Measurements from ENCODE around the gene FOXP2. TPM values are rescaled to one million over a fixed set of nuclear protein-coding genes. Genes with fewer than 3 reads are reported as not detected.

Gene FOXP2
- total RNA-seq, 1 experiment from 2014 or later: not detected

DNA sequence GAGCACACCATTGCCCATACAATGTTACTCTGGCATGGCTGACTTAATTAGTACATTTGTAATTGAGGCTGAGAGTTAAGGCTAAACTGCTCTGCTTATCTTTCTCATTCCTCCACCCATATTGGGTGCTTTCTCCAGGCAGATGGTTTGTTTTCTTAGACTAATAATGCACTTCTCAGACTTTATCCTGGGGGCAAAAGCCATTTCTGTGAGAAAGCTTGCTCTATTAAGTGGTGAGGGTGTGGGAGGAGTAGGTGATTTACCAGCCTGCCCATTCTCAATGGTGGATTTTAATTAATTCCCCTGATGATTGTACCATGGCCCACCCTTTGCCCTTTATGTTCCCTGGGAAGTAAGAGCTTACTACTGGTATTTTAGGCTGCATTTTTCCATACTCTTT lies 174.8 kb downstream of the FOXP2 start:
- no peak overlapping the region for H3K4me3 ChIP-seq (ENCODE audit: low read length)
- H3K4me1 ChIP-seq (ENCODE audit: insufficient read depth, low read length): no peaks in the 10 kb centered on the region
- H3K27ac ChIP-seq (ENCODE audit: low read length): no peak overlapping the region
- intact Hi-C loops (cut with micrococcal nuclease): no loop called here
- DNase-seq (no peak), ATAC-seq (no peak)
- no TSS peak for BruUV-seq (replicated peaks)
- TF ChIP-seq, protein P1, sequence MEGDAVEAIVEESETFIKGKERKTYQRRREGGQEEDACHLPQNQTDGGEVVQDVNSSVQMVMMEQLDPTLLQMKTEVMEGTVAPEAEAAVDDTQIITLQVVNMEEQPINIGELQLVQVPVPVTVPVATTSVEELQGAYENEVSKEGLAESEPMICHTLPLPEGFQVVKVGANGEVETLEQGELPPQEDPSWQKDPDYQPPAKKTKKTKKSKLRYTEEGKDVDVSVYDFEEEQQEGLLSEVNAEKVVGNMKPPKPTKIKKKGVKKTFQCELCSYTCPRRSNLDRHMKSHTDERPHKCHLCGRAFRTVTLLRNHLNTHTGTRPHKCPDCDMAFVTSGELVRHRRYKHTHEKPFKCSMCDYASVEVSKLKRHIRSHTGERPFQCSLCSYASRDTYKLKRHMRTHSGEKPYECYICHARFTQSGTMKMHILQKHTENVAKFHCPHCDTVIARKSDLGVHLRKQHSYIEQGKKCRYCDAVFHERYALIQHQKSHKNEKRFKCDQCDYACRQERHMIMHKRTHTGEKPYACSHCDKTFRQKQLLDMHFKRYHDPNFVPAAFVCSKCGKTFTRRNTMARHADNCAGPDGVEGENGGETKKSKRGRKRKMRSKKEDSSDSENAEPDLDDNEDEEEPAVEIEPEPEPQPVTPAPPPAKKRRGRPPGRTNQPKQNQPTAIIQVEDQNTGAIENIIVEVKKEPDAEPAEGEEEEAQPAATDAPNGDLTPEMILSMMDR (conservative IDR thresholded peaks at IDR 0.05; ENCODE audit: low read depth, low read length): no peak
- TF ChIP-seq EZH2 (IDR thresholded peaks at IDR 0.05; ENCODE audit: low read length, unreplicated experiment) (no peak), EZH2phosphoT487 (IDR thresholded peaks at IDR 0.05; ENCODE audit: borderline replicate concordance, low read length) (no peak)
- H3K9me2 ChIP-seq (replicated peaks; ENCODE audit: low read length): no peaks in the 10 kb centered on the region
- peaks cover 19% of the 10 kb centered on the region for H3K27me3 ChIP-seq (ENCODE audit: low read length)
- H3K9me3 ChIP-seq (ENCODE audit: low read length): no peaks in the 10 kb centered on the region
- H3K9ac ChIP-seq (ENCODE audit: low read length): no peak overlapping the region
- ChIA-PET POLR2A (ENCODE audit: unreplicated experiment) (no interaction called here), CTCF (no interaction called here)
- no peak overlapping the region for H2AFZ ChIP-seq (ENCODE audit: low read length)
- H4K20me1 ChIP-seq (ENCODE audit: low read length): no peaks in the 10 kb centered on the region
- no peaks in the 10 kb centered on the region for H3F3A ChIP-seq (ENCODE audit: low read length, unreplicated experiment)
- no peaks in the 10 kb centered on the region for H3K36me3 ChIP-seq (ENCODE audit: low read depth, low read length)
- H3K4me2 ChIP-seq (ENCODE audit: low read length): no peak overlapping the region
- no peaks in the 10 kb centered on the region for H3K79me2 ChIP-seq (ENCODE audit: low read length)

DNA sequence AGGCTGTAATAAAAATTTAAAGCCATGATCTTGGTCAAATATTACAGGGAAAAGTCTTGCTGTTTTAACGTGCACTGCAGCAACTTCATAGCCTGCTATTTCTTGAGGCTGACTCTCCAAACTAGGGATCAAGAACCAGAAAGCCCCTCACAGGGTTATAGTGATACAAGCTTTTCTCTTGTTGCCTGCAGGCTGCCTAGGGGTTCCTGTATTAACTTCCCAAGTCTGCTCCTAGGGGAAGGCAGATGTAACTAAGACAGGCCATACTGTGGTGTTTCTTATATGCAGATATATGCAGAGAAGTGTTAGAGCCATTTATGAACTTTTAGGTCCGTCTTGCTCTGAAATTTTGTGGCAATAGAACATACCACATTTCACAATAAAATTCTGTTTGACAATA lies 175.7 kb downstream of the FOXP2 start:
- H3K4me1 ChIP-seq (ENCODE audit: insufficient read depth, low read length): no peaks in the 10 kb centered on the region
- CTCF ChIA-PET: no interaction called here
- no TSS peak for BruUV-seq (replicated peaks)
- H3F3A ChIP-seq (ENCODE audit: low read length, unreplicated experiment): no peaks in the 10 kb centered on the region
- H3K36me3 ChIP-seq (ENCODE audit: low read depth, low read length): no peaks in the 10 kb centered on the region
- H3K4me3 ChIP-seq (ENCODE audit: low read length): no peak overlapping the region
- H2AFZ ChIP-seq (ENCODE audit: low read length): no peak overlapping the region
- ATAC-seq (no peak), DNase-seq (no peak)
- no peaks in the 10 kb centered on the region for H3K79me2 ChIP-seq (ENCODE audit: low read length)
- POLR2A ChIA-PET (ENCODE audit: unreplicated experiment): no interaction called here
- TF ChIP-seq EZH2phosphoT487 (IDR thresholded peaks at IDR 0.05; ENCODE audit: borderline replicate concordance, low read length) (no peak), EZH2 (IDR thresholded peaks at IDR 0.05; ENCODE audit: low read length, unreplicated experiment) (no peak)
- TF ChIP-seq, protein P1 (conservative IDR thresholded peaks at IDR 0.05; ENCODE audit: low read depth, low read length): no peak
- H3K9me3 ChIP-seq (ENCODE audit: low read length): no peaks in the 10 kb centered on the region
- intact Hi-C loops (cut with micrococcal nuclease): no loop called here
- H4K20me1 ChIP-seq (ENCODE audit: low read length): no peaks in the 10 kb centered on the region
- no peak overlapping the region for H3K4me2 ChIP-seq (ENCODE audit: low read length)
- H3K9ac ChIP-seq (ENCODE audit: low read length): no peak overlapping the region
- no peak overlapping the region for H3K27ac ChIP-seq (ENCODE audit: low read length)
- H3K9me2 ChIP-seq (replicated peaks; ENCODE audit: low read length): no peaks in the 10 kb centered on the region
- peaks cover 20% of the 10 kb centered on the region for H3K27me3 ChIP-seq (ENCODE audit: low read length)

DNA sequence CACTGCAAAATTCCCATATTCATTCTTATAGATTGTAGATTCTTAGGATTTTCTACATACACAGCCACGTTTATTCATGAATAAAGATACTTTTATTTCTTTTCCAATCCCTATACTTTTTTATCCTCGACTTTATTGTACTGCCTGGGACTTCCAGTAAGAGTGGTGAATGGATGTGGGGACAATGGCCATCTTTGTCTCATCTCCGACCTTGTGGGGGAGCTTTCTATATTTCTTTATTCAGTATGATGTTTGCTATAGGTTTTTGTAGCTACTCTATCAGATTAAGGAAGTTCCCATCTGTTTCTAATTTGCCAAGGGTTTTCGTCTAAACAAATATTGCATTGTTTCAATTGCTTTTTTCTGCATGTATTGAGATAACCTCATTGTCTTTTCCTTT lies 184.3 kb downstream of the FOXP2 start:
- Histone ChIP-seq H4K20me1 (ENCODE audit: low read length) (no peaks in the 10 kb centered on the region), H3K27ac (ENCODE audit: low read length) (no peak overlapping the region), H3K9ac (ENCODE audit: low read length) (no peak overlapping the region), H3K36me3 (ENCODE audit: low read depth, low read length) (no peaks in the 10 kb centered on the region), H3F3A (ENCODE audit: low read length, unreplicated experiment) (no peaks in the 10 kb centered on the region), H3K4me3 (ENCODE audit: low read length) (no peak overlapping the region), H3K4me2 (ENCODE audit: low read length) (no peak overlapping the region), H2AFZ (ENCODE audit: low read length) (no peak overlapping the region), H3K27me3 (ENCODE audit: low read length) (peaks cover 6% of the 10 kb centered on the region; the same call in 1 of the 2 replicates), H3K4me1 (ENCODE audit: insufficient read depth, low read length) (no peaks in the 10 kb centered on the region), H3K9me3 (ENCODE audit: low read length) (no peaks in the 10 kb centered on the region), H3K79me2 (ENCODE audit: low read length) (no peaks in the 10 kb centered on the region), H3K9me2 (replicated peaks; ENCODE audit: low read length) (no peaks in the 10 kb centered on the region)
- CTCF ChIA-PET: no interaction called here
- TF ChIP-seq EZH2 (IDR thresholded peaks at IDR 0.05; ENCODE audit: low read length, unreplicated experiment) (no peak), EZH2phosphoT487 (IDR thresholded peaks at IDR 0.05; ENCODE audit: borderline replicate concordance, low read length) (no peak)
- TF ChIP-seq, protein P1 (conservative IDR thresholded peaks at IDR 0.05; ENCODE audit: low read depth, low read length): no peak
- DNase-seq (no peak), ATAC-seq (no peak)
- BruUV-seq (replicated peaks): no TSS peak
- intact Hi-C loops (cut with micrococcal nuclease): no loop called here
- POLR2A ChIA-PET (ENCODE audit: unreplicated experiment): no interaction called here
